Activated T-helper 2 cell treated with anti-CD3 and anti-CD28 coated beads, Interferon-gamma antibody, Interleukin-2, Interleukin-4, amounts not matched to agents 10 μg/mL and 5 μg/mL and 100 μg/mL, durations not matched to agents 14 hours and 24 hours and 36 hours (primary cell): Measurements from ENCODE around the gene QKI. TPM values are rescaled to one million over a fixed set of nuclear protein-coding genes. Genes with fewer than 3 reads are reported as not detected.

ENCODE experiments used
- DNase-seq: peaks from one replicate; pipeline ENCODE4 v3.0.0; 2021; ENCODE audit warnings: low spot score
- H3K27ac Mint-ChIP-seq: one replicate; pipeline ENCODE4 v1.8.0; 2021; ENCODE audit warnings: mixed read lengths
- H3K27me3 Mint-ChIP-seq: one replicate; pipeline ENCODE4 v1.8.0; 2021; ENCODE audit warnings: low read depth, mixed read lengths
- H3K36me3 Mint-ChIP-seq: one replicate; pipeline ENCODE4 v1.8.0; 2021; ENCODE audit warnings: low read depth, mixed read lengths
- H3K4me1 Mint-ChIP-seq: one replicate; pipeline ENCODE4 v1.8.0; 2021; ENCODE audit warnings: low read depth, mixed read lengths
- H3K4me3 Mint-ChIP-seq: one replicate; pipeline ENCODE4 v1.8.0; 2021; ENCODE audit warnings: low read depth, mild to moderate bottlenecking, moderate library complexity, mixed read lengths
- H3K9me3 Mint-ChIP-seq: one replicate; pipeline ENCODE4 v1.8.0; 2021; ENCODE audit warnings: mixed read lengths
- intact Hi-C: fragments of 100-400 bp; cut with micrococcal nuclease; formaldehyde crosslinking; loops from one replicate; pipeline ENCODE4 v1.15.1; 2023
- total RNA-seq: library from RNA; stranded (reverse); gene quantifications from 2 replicates; pipeline ENCODE4 v1.2.3, GENCODE V29; 2022

Gene QKI
- total RNA-seq, 1 donor from 2014 or later: 65.1 TPM

- Mint-ChIP-seq H3K9me3 (no peaks in the 10 kb centered on the region), H3K27me3 (no peaks in the 10 kb centered on the region), H3K4me3 (no peak overlapping the region), H3K4me1 (no peaks in the 10 kb centered on the region), H3K36me3 (no peaks in the 10 kb centered on the region), H3K27ac (no peak overlapping the region)
- intact Hi-C loops: no loop called here
- no peak for DNase-seq
Observed at GRCh38 chr6:163608204-163608644, 193.7 kb downstream of the QKI start.

DNA sequence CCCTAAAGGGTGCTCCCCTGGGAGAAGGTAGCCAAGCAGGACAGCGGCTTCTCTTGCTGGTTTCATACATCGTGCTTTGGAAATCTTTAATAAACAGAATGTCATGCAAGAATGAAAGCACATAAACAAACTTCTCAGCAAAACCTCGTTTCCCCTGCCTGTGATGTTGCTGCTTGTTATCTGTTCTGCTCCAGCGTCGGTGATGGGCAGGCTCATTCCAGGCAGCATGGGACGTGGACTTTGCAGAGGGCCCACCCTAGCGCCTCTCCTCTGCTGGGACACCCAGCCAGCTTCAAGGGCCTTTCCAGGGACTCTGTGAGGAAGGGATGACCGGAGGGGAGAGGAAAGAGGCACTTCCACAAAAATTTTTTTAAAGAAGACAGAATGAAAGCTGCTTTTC, 197.7 kb downstream of the QKI start:
- no peak for DNase-seq
- Mint-ChIP-seq H3K27ac (no peak overlapping the region), H3K36me3 (no peaks in the 10 kb centered on the region), H3K27me3 (no peaks in the 10 kb centered on the region), H3K4me3 (no peak overlapping the region), H3K9me3 (no peaks in the 10 kb centered on the region), H3K4me1 (no peaks in the 10 kb centered on the region)
- intact Hi-C loops: no loop called here

DNA sequence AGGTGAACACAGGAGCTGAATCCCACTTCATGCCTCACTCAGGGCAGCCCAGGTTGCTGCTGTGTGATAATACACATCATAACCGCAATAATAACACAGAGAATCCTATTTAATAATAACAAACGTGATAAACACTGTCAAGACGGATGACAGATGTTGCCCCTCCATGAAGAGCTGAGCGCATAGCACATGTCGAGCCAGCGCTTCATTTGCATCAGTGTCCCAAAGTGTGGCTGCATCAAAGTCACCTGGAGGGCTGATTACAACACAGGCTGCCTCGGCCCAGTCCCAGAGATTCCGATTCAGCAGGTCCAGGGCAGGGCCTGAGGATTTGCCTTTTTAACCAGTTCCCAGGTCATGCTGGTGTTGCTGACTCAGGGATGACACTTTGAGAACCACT, 198.5 kb downstream of the QKI start:
- Mint-ChIP-seq H3K4me3 (no peak overlapping the region), H3K9me3 (no peaks in the 10 kb centered on the region), H3K27me3 (no peaks in the 10 kb centered on the region), H3K27ac (no peak overlapping the region), H3K36me3 (no peaks in the 10 kb centered on the region), H3K4me1 (no peaks in the 10 kb centered on the region)
- intact Hi-C loops: no loop called here
- no peak for DNase-seq

GRCh38 chr6:163613668-163614067, 199.2 kb downstream of the QKI start:
- Mint-ChIP-seq H3K27ac (no peak overlapping the region), H3K9me3 (no peaks in the 10 kb centered on the region), H3K36me3 (no peaks in the 10 kb centered on the region), H3K27me3 (no peaks in the 10 kb centered on the region), H3K4me3 (no peak overlapping the region), H3K4me1 (no peaks in the 10 kb centered on the region)
- no peak for DNase-seq
- intact Hi-C loops: no loop called here

- intact Hi-C loops: no loop called here
- H3K4me1 Mint-ChIP-seq: no peaks in the 10 kb centered on the region
- H3K9me3 Mint-ChIP-seq: no peaks in the 10 kb centered on the region
- no peaks in the 10 kb centered on the region for H3K27me3 Mint-ChIP-seq
- no peak for DNase-seq
- no peak overlapping the region for H3K27ac Mint-ChIP-seq
- H3K4me3 Mint-ChIP-seq: no peak overlapping the region
- H3K36me3 Mint-ChIP-seq: no peaks in the 10 kb centered on the region
Observed at GRCh38 chr6:163616452-163616851, 201.9 kb downstream of the QKI start.

DNA sequence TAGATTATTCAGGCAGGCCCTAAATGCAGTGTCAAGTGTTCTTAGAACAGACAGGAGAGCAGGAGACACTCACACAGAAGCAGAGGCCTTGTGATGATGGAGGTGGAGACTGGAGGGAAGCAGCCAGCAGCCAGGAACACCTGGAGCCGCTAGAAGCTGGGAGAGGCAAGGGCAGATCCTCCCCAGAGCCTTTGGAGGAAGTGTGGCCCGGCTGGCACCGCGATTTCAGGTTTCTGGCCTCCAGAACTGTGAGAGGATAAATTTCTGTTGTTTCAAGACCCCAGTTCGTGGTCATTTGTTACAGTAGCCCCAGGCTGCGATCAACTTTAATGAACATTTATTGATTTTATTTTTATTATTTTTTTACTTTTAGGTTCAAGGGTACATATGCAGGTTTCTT, 203.0 kb downstream of the QKI start:
- no peaks in the 10 kb centered on the region for H3K27me3 Mint-ChIP-seq
- no peak overlapping the region for H3K4me3 Mint-ChIP-seq
- intact Hi-C loops: no loop called here
- H3K4me1 Mint-ChIP-seq: no peaks in the 10 kb centered on the region
- H3K9me3 Mint-ChIP-seq: no peaks in the 10 kb centered on the region
- no peak overlapping the region for H3K27ac Mint-ChIP-seq
- DNase-seq: no peak
- H3K36me3 Mint-ChIP-seq: no peaks in the 10 kb centered on the region

DNA sequence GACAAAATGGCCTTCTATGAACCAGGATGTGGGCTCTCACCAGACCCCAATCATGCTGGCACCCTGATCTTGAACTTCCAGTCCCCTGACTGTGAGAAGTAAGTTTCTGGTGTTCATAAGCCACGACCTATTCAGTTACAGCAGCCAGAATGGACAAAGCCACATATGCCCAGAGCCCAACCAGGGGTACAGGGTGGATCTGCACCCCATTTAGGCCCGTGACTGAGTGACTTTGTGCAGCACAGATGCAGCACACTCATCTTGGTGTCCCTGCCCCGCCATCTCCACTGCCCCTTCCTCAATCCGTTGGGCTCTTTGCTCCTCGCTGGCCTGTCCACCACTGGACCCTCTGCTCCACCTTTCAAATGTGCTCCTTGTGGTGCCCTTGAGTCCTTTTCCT, 205.6 kb downstream of the QKI start:
- Mint-ChIP-seq H3K27me3 (no peaks in the 10 kb centered on the region), H3K27ac (no peak overlapping the region), H3K9me3 (no peaks in the 10 kb centered on the region), H3K36me3 (no peaks in the 10 kb centered on the region), H3K4me1 (no peaks in the 10 kb centered on the region), H3K4me3 (no peak overlapping the region)
- no peak for DNase-seq
- intact Hi-C loops: no loop called here

DNA sequence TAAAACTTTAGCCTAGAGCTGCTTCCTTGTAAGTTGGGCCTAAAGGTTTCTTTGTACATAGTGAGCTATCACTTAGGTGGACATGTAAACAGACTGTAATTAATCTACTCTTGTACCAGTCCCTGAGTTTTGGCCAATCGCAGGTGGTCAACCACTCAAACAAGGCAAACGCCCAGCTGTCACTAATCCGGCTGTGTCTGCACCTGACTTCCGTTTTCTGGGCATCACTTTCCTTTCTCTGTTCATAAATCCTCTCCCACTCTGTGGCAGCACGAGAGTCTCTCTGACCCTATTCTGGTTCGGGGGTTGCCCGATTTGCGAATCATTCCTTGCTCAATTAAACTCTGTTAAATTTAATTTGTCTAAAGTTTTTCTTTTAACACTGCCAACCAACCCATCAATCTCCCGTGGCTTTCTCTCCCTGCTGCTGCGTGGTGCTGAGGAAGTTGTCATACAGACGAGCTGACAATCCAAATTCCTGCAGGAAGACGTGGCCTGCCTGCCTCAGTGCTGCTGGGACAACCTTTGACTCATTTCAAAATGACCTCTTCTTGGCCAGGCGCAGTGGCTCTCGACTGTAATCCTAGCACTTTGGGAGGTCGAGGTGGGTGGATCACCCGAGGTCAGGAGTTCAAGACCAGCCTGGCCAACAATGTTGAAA, 206.3 kb downstream of the QKI start:
- H3K27ac Mint-ChIP-seq: no peak overlapping the region
- no peak overlapping the region for H3K4me3 Mint-ChIP-seq
- H3K4me1 Mint-ChIP-seq: no peaks in the 10 kb centered on the region
- no peak for DNase-seq
- intact Hi-C loops: no loop called here
- H3K9me3 Mint-ChIP-seq: no peaks in the 10 kb centered on the region
- H3K36me3 Mint-ChIP-seq: no peaks in the 10 kb centered on the region
- no peaks in the 10 kb centered on the region for H3K27me3 Mint-ChIP-seq

DNA sequence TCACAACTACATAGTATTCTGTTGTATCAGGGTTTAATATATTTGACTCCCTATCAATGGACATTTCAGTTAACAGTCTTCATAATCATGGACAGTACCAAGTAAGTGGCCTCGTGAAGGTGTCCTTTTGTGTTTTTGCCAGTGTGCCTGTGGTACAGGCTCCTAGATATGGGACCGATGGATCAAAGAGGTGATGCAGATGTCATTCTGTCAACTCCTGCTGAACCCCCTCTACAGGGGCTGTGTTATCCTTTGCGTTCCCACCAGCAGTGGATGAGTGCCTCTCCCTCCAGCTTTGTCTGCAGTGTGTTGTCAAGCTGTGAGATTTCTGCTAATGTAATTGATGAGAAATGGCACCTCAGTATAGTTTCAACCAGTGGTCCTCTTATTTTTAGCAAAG, 210.7 kb downstream of the QKI start:
- H3K27me3 Mint-ChIP-seq: peaks cover 4% of the 10 kb centered on the region
- no peak overlapping the region for H3K27ac Mint-ChIP-seq
- H3K9me3 Mint-ChIP-seq: no peaks in the 10 kb centered on the region
- no peak overlapping the region for H3K4me3 Mint-ChIP-seq
- no peaks in the 10 kb centered on the region for H3K36me3 Mint-ChIP-seq
- no peak for DNase-seq
- intact Hi-C loops: no loop called here
- no peaks in the 10 kb centered on the region for H3K4me1 Mint-ChIP-seq

DNA sequence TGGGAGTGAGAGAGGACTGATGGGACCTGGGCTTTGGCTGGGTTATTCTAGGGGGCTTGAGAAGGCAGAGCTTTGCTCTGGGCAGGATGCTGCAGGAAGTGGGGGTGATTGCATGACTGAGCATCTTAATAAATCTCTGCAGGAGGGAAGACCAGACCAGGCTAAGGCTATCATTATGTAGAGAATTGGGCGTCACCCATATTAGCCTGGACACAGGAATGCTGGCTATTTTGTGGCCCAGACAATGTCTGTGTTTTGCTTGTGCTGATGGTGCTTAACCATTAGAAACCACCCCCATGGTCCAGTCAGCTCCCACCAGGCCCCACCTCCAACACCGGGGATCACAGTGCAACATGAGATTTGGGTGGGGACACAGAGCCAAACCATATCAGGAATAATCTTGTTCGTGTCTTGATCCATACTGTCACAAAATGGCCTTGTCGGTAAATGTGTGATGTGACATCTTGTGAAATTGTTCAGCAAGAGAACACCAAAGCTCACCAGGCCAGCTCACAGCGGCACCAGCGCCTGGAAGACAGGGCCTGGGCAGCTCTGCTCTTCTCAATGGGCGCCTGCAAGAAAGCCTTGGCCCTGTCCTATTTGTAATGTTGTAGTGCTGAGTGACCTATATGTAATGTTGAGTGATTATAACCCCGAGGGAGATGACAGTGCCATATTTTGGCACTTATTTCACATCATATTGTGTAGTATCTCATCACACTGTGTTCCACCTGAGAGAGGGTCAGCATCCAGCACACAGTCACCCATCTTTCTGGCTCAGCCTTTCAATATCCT, 211.8 kb downstream of the QKI start:
- H3K27me3 Mint-ChIP-seq: peaks cover 4% of the 10 kb centered on the region
- no peak overlapping the region for H3K4me3 Mint-ChIP-seq
- no peaks in the 10 kb centered on the region for H3K9me3 Mint-ChIP-seq
- no peaks in the 10 kb centered on the region for H3K36me3 Mint-ChIP-seq
- intact Hi-C loops: no loop called here
- no peak overlapping the region for H3K27ac Mint-ChIP-seq
- H3K4me1 Mint-ChIP-seq: no peaks in the 10 kb centered on the region
- DNase-seq: no peak

GRCh38 chr6:163627274-163628062, 212.9 kb downstream of the QKI start:
- Mint-ChIP-seq H3K9me3 (no peaks in the 10 kb centered on the region), H3K36me3 (no peaks in the 10 kb centered on the region), H3K4me1 (no peaks in the 10 kb centered on the region), H3K27me3 (peaks cover 9% of the 10 kb centered on the region), H3K4me3 (no peak overlapping the region), H3K27ac (no peak overlapping the region)
- intact Hi-C loops: no loop called here
- no peak for DNase-seq
